Measurements from ENCODE around the gene UNC13D.
"Not testable (repeated sequence)": the region's sequence is repeated elsewhere in the genome, so short reads cannot be mapped to it uniquely, and the experiment has no call there.

UNC13D gene

GRCh38 chr17:75843577-75844529, at the start of gene UNC13D:
UNC13D (minus strand) TSS chr17:75844404; CDS start chr17:75844337, 67 bp downstream.
- peak in 2 of 14 donors; percentile 46 to 56 for DNase-seq

GRCh38 chr17:75893305-75894048, 49.3 kb upstream of the UNC13D start:
- DNase-seq: no peak

- peak in 6 of 14 donors; percentile 27 to 71 (median 54) for DNase-seq
Observed at GRCh38 chr17:75892556-75893224, 48.5 kb upstream of the UNC13D start.

- DNase-seq: no peak
Observed at GRCh38 chr17:75891605-75892555, 47.7 kb upstream of the UNC13D start.

- no peak for DNase-seq
Observed at GRCh38 chr17:75891022-75891604, 46.9 kb upstream of the UNC13D start.

GRCh38 chr17:75889454-75889853, 45.2 kb upstream of the UNC13D start:
- no peak for DNase-seq

- DNase-seq: no peak
Observed at GRCh38 chr17:75888484-75888883, 44.3 kb upstream of the UNC13D start.

GRCh38 chr17:75885860-75886259, 41.7 kb upstream of the UNC13D start:
- not testable (repeated sequence) for DNase-seq

GRCh38 chr17:75885431-75885830, 41.2 kb upstream of the UNC13D start:
- no peak for DNase-seq

GRCh38 chr17:75881678-75882454, 37.7 kb upstream of the UNC13D start:
- no peak for DNase-seq

- no peak for DNase-seq
Observed at GRCh38 chr17:75880266-75880665, 36.1 kb upstream of the UNC13D start.

- peak in 12 of 14 donors; percentile 32 to 75 (median 46) for DNase-seq
Observed at GRCh38 chr17:75878174-75878998, 34.2 kb upstream of the UNC13D start, which contains the start of gene TRIM47. TRIM47 (minus strand) TSS chr17:75878581; CDS start chr17:75878548, 33 bp downstream.

GRCh38 chr17:75877752-75878173, 33.6 kb upstream of the UNC13D start:
- DNase-seq: peak in 9 of 14 donors; percentile 28 to 78 (median 63)

GRCh38 chr17:75876938-75877751, 32.9 kb upstream of the UNC13D start:
- DNase-seq: peak in 13 of 14 donors; percentile 41 to 92 (median 80)

GRCh38 chr17:75876190-75876937, 32.2 kb upstream of the UNC13D start:
- DNase-seq: peak in 1 of 14 donors; percentile 62

- peak in 8 of 14 donors; percentile 45 to 91 (median 60) for DNase-seq
Observed at GRCh38 chr17:75875940-75876189, 31.7 kb upstream of the UNC13D start.

- peak in 7 of 14 donors; percentile 46 to 91 (median 63) for DNase-seq
Observed at GRCh38 chr17:75875182-75875939, 31.2 kb upstream of the UNC13D start.

Measured in C1 segment of cervical spinal cord (tissue), 14 donors.